HCT116 (cell line): ENCODE measurements around the gene GRB7.

Experiments used
- CEBPB ChIP-seq: IDR thresholded peaks from 2 replicates; pipeline ENCODE4 v1.6.1; 2012; ENCODE audit warnings: low read depth
- EZH2 ChIP-seq: fragments of 200-600 bp; sonication (generic); IDR thresholded peaks from 2 replicates; pipeline ENCODE4 v1.6.1; 2017; ENCODE audit warnings: antibody characterized with exemption, mixed run types
- JUND ChIP-seq: IDR thresholded peaks from 2 replicates; pipeline ENCODE4 v1.6.1; 2012
- MAX ChIP-seq: IDR thresholded peaks from 2 replicates; pipeline ENCODE4 v1.6.1; 2012
- POLR2A ChIP-seq: IDR thresholded peaks from 2 replicates; pipeline ENCODE4 v1.7.0; 2011; ENCODE audit warnings: borderline replicate concordance; ENCODE audit not compliant: insufficient read depth, insufficient read length; ENCODE audit errors: extremely low read depth
- POLR2AphosphoS5 ChIP-seq: IDR thresholded peaks from 2 replicates; pipeline ENCODE4 v1.6.1; 2011; ENCODE audit warnings: mild to moderate bottlenecking, low read depth, low read length, moderate library complexity
- SIN3A ChIP-seq: IDR thresholded peaks from 2 replicates; pipeline ENCODE4 v1.6.1; 2012; ENCODE audit warnings: low read depth
- SP1 ChIP-seq: IDR thresholded peaks from 2 replicates; pipeline ENCODE4 v1.6.1; 2012; ENCODE audit warnings: low read depth
- SRF ChIP-seq: IDR thresholded peaks from 2 replicates; pipeline ENCODE4 v1.6.1; 2012; ENCODE audit warnings: low read depth
- YY1 ChIP-seq: IDR thresholded peaks from 2 replicates; pipeline ENCODE4 v1.6.1; 2011; ENCODE audit warnings: low read length, low read depth, moderate library complexity, mild to moderate bottlenecking; ENCODE audit not compliant: insufficient replicate concordance; ENCODE audit errors: extremely low read depth
- TF ChIP-seq, protein P1 (sequence below), 3 experiments: fragments of 200-600 bp in 1 of 3; sonication (generic) in 1 of 3; IDR thresholded peaks in 2 of 3; conservative IDR thresholded peaks in 1 of 3; 2 replicates each; pipeline ENCODE4 v1.5.1; 2012 to 2017; ENCODE audit warnings: low read depth in 2 of 3, low read length in 2 of 3, antibody characterized with exemption in 1 of 3, borderline replicate concordance in 1 of 3, control low read depth in 1 of 3, mild to moderate bottlenecking in 1 of 3, mixed read lengths in 1 of 3, mixed run types in 1 of 3, moderate library complexity in 1 of 3; ENCODE audit not compliant: insufficient read depth in 1 of 3
- TF ChIP-seq, protein P2 (sequence below): IDR thresholded peaks from 2 replicates; pipeline ENCODE4 v1.6.1; 2011; ENCODE audit warnings: mild to moderate bottlenecking, low read length, moderate library complexity; ENCODE audit not compliant: insufficient replicate concordance; ENCODE audit errors: extremely low read depth
- TF ChIP-seq, protein P3 (sequence below): IDR thresholded peaks from 2 replicates; pipeline ENCODE4 v1.6.1; 2012; ENCODE audit warnings: low read depth

DNA sequence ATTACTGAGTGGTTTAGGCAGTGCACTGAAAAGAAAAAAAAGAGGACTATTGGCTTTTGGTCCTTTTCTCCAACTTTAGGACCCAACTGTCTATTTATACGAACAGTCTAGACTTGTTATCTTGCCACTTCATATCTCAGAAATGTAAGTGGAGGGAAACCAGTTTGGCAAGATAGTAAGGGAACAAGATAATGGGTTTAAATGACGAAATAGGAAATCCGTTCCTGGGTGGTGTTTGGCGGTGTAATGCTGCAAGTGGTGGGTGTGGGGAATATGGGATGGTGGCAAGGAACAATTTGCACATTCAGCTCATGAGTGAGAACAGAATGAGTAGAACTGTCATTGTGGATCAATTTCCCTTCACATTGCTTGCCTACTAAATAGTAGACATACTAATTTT is 44.7 kb downstream of the GRB7 start:
- TF ChIP-seq YY1 (no peak), POLR2AphosphoS5 (no peak), POLR2A (no peak), SP1 (peak; percentile 36; the same call in 1 of the 2 replicates), MAX (no peak), CEBPB (peak; percentile 43), JUND (peak; percentile 24; the same call in 1 of the 2 replicates), SIN3A (no peak), EZH2 (no peak), SRF (no peak)
- TF ChIP-seq, protein P1, sequence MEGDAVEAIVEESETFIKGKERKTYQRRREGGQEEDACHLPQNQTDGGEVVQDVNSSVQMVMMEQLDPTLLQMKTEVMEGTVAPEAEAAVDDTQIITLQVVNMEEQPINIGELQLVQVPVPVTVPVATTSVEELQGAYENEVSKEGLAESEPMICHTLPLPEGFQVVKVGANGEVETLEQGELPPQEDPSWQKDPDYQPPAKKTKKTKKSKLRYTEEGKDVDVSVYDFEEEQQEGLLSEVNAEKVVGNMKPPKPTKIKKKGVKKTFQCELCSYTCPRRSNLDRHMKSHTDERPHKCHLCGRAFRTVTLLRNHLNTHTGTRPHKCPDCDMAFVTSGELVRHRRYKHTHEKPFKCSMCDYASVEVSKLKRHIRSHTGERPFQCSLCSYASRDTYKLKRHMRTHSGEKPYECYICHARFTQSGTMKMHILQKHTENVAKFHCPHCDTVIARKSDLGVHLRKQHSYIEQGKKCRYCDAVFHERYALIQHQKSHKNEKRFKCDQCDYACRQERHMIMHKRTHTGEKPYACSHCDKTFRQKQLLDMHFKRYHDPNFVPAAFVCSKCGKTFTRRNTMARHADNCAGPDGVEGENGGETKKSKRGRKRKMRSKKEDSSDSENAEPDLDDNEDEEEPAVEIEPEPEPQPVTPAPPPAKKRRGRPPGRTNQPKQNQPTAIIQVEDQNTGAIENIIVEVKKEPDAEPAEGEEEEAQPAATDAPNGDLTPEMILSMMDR (IDR thresholded peaks at IDR 0.05 in 2 of 3, conservative IDR thresholded peaks at IDR 0.05 in 1 of 3; ENCODE audit: borderline replicate concordance in 1 of 3, insufficient read depth in 1 of 3, low read depth in 2 of 3, low read length in 2 of 3) = no peak
- TF ChIP-seq, protein P2, sequence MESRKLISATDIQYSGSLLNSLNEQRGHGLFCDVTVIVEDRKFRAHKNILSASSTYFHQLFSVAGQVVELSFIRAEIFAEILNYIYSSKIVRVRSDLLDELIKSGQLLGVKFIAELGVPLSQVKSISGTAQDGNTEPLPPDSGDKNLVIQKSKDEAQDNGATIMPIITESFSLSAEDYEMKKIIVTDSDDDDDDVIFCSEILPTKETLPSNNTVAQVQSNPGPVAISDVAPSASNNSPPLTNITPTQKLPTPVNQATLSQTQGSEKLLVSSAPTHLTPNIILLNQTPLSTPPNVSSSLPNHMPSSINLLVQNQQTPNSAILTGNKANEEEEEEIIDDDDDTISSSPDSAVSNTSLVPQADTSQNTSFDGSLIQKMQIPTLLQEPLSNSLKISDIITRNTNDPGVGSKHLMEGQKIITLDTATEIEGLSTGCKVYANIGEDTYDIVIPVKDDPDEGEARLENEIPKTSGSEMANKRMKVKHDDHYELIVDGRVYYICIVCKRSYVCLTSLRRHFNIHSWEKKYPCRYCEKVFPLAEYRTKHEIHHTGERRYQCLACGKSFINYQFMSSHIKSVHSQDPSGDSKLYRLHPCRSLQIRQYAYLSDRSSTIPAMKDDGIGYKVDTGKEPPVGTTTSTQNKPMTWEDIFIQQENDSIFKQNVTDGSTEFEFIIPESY = no peak
- TF ChIP-seq, protein P3, sequence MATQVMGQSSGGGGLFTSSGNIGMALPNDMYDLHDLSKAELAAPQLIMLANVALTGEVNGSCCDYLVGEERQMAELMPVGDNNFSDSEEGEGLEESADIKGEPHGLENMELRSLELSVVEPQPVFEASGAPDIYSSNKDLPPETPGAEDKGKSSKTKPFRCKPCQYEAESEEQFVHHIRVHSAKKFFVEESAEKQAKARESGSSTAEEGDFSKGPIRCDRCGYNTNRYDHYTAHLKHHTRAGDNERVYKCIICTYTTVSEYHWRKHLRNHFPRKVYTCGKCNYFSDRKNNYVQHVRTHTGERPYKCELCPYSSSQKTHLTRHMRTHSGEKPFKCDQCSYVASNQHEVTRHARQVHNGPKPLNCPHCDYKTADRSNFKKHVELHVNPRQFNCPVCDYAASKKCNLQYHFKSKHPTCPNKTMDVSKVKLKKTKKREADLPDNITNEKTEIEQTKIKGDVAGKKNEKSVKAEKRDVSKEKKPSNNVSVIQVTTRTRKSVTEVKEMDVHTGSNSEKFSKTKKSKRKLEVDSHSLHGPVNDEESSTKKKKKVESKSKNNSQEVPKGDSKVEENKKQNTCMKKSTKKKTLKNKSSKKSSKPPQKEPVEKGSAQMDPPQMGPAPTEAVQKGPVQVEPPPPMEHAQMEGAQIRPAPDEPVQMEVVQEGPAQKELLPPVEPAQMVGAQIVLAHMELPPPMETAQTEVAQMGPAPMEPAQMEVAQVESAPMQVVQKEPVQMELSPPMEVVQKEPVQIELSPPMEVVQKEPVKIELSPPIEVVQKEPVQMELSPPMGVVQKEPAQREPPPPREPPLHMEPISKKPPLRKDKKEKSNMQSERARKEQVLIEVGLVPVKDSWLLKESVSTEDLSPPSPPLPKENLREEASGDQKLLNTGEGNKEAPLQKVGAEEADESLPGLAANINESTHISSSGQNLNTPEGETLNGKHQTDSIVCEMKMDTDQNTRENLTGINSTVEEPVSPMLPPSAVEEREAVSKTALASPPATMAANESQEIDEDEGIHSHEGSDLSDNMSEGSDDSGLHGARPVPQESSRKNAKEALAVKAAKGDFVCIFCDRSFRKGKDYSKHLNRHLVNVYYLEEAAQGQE = no peak
